ENCODE results near the gene PITPNM3.

Gene PITPNM3

GRCh38 chr17:6543079-6544010 is 13.0 kb downstream of the PITPNM3 start:
- no peak for TF ChIP-seq JUND (IDR thresholded peaks at IDR 0.05; ENCODE audit: low read depth)
- in situ Hi-C loops (cut with HindIII; ENCODE audit: low pct_unique_long_range_greater_than_20kb, low sequenced_read_pairs) = no loop called here
- DNase-seq (ENCODE audit: low read depth in 1 of 2, low spot score in 1 of 2) = no peak

GRCh38 chr17:6542577-6542976 is 13.8 kb downstream of the PITPNM3 start:
- in situ Hi-C loops (cut with HindIII; ENCODE audit: low pct_unique_long_range_greater_than_20kb, low sequenced_read_pairs) = no loop called here
- no peak for TF ChIP-seq JUND (IDR thresholded peaks at IDR 0.05; ENCODE audit: low read depth)
- no peak for DNase-seq (ENCODE audit: low read depth in 1 of 2, low spot score in 1 of 2)

- TF ChIP-seq JUND (IDR thresholded peaks at IDR 0.05; ENCODE audit: low read depth) = no peak
- in situ Hi-C loops (cut with HindIII; ENCODE audit: low pct_unique_long_range_greater_than_20kb, low sequenced_read_pairs) = no loop called here
- no peak for DNase-seq (ENCODE audit: low read depth in 1 of 2, low spot score in 1 of 2)
Measured at GRCh38 chr17:6541886-6542285, 14.5 kb downstream of the PITPNM3 start.

GRCh38 chr17:6539871-6540270 is 16.5 kb downstream of the PITPNM3 start:
- in situ Hi-C loops (cut with HindIII; ENCODE audit: low pct_unique_long_range_greater_than_20kb, low sequenced_read_pairs) = no loop called here
- DNase-seq (ENCODE audit: low read depth in 1 of 2, low spot score in 1 of 2) = no peak
- TF ChIP-seq JUND (IDR thresholded peaks at IDR 0.05; ENCODE audit: low read depth) = no peak

- TF ChIP-seq JUND (IDR thresholded peaks at IDR 0.05; ENCODE audit: low read depth) = no peak
- DNase-seq (ENCODE audit: low read depth in 1 of 2, low spot score in 1 of 2) = no peak
- in situ Hi-C loops (cut with HindIII; ENCODE audit: low pct_unique_long_range_greater_than_20kb, low sequenced_read_pairs) = no loop called here
Measured at GRCh38 chr17:6536566-6537065, 19.7 kb downstream of the PITPNM3 start.

- no peak for DNase-seq (ENCODE audit: low read depth in 1 of 2, low spot score in 1 of 2)
- no peak for TF ChIP-seq JUND (IDR thresholded peaks at IDR 0.05; ENCODE audit: low read depth)
- in situ Hi-C loops (cut with HindIII; ENCODE audit: low pct_unique_long_range_greater_than_20kb, low sequenced_read_pairs) = no loop called here
Measured at GRCh38 chr17:6536053-6536452, 20.3 kb downstream of the PITPNM3 start.

- DNase-seq (ENCODE audit: low read depth in 1 of 2, low spot score in 1 of 2) = no peak
- in situ Hi-C loops (cut with HindIII; ENCODE audit: low pct_unique_long_range_greater_than_20kb, low sequenced_read_pairs) = no loop called here
- TF ChIP-seq JUND (IDR thresholded peaks at IDR 0.05; ENCODE audit: low read depth) = no peak
Measured at GRCh38 chr17:6534846-6535514, 21.4 kb downstream of the PITPNM3 start.

- no peak for DNase-seq (ENCODE audit: low read depth in 1 of 2, low spot score in 1 of 2)
- TF ChIP-seq JUND (IDR thresholded peaks at IDR 0.05; ENCODE audit: low read depth) = no peak
- in situ Hi-C loops (cut with HindIII; ENCODE audit: low pct_unique_long_range_greater_than_20kb, low sequenced_read_pairs) = no loop called here
Measured at GRCh38 chr17:6532441-6532885, 23.9 kb downstream of the PITPNM3 start.

GRCh38 chr17:6531575-6531974 is 24.8 kb downstream of the PITPNM3 start:
- no peak for TF ChIP-seq JUND (IDR thresholded peaks at IDR 0.05; ENCODE audit: low read depth)

GRCh38 chr17:6530324-6530920 is 25.9 kb downstream of the PITPNM3 start:
- no peak for DNase-seq (ENCODE audit: low read depth in 1 of 2, low spot score in 1 of 2)
- in situ Hi-C loops (cut with HindIII; ENCODE audit: low pct_unique_long_range_greater_than_20kb, low sequenced_read_pairs) = no loop called here
- TF ChIP-seq JUND (IDR thresholded peaks at IDR 0.05; ENCODE audit: low read depth) = no peak

More at GRCh38 chr17:6531575-6531974, 24.8 kb downstream of the PITPNM3 start:
- no peak for DNase-seq (ENCODE audit: low read depth in 1 of 2, low spot score in 1 of 2)
- in situ Hi-C loops (cut with HindIII; ENCODE audit: low pct_unique_long_range_greater_than_20kb, low sequenced_read_pairs) = no loop called here

- TF ChIP-seq JUND (IDR thresholded peaks at IDR 0.05; ENCODE audit: low read depth) = no peak
- no peak for DNase-seq (ENCODE audit: low read depth in 1 of 2, low spot score in 1 of 2)
- in situ Hi-C loops (cut with HindIII; ENCODE audit: low pct_unique_long_range_greater_than_20kb, low sequenced_read_pairs) = no loop called here
Measured at GRCh38 chr17:6528557-6528956, 27.8 kb downstream of the PITPNM3 start.

- DNase-seq (ENCODE audit: low read depth in 1 of 2, low spot score in 1 of 2) = peak in 1 of 2 experiments; percentile 42
- TF ChIP-seq JUND (IDR thresholded peaks at IDR 0.05; ENCODE audit: low read depth) = no peak
- in situ Hi-C loops (cut with HindIII; ENCODE audit: low pct_unique_long_range_greater_than_20kb, low sequenced_read_pairs) = no loop called here
Measured at GRCh38 chr17:6526362-6527152, 29.8 kb downstream of the PITPNM3 start.

Data from T47D (cell line).